Heart left ventricle (tissue), 16 donors: ENCODE results near the gene THSD7B. TPM values are rescaled to one million over a fixed set of nuclear protein-coding genes. Genes with fewer than 3 reads are reported as not detected.

ENCODE experiments used
- ATAC-seq, 4 donors: fragments of 200-7000 bp; cut with Tn5 transposase; one replicate each; pipeline ENCODE4 v1.9.1; 2020 to 2022; ENCODE audit warnings: moderate library complexity in 4 of 4, mild to moderate bottlenecking in 3 of 4, moderate number of reproducible peaks in 1 of 4
- DNase-seq, 5 donors: peaks; one replicate each; pipeline ENCODE4 v3.0.0-alpha.2; 2020
- H3K27ac ChIP-seq, 12 donors: fragments of 200-600 bp; sonication (generic) in 4 of 12; one replicate each; pipeline versions ENCODE4 v1.5.0 to v1.8.0; 2016 to 2022; ENCODE audit warnings: mild to moderate bottlenecking in 2 of 12
- H3K27me3 ChIP-seq, 9 donors: fragments of 200-600 bp; sonication (generic) in 2 of 9; one replicate each; pipeline versions ENCODE4 v1.5.1 to v1.8.0; 2016 to 2022; ENCODE audit warnings: mild to moderate bottlenecking in 3 of 9
- H3K36me3 ChIP-seq, 9 donors: fragments of 200-600 bp; sonication (generic) in 2 of 9; one replicate each; pipeline versions ENCODE4 v1.5.0 to v1.8.0; 2018 to 2022; ENCODE audit warnings: mild to moderate bottlenecking in 2 of 9
- H3K4me1 ChIP-seq, 12 donors: fragments of 200-600 bp; sonication (generic) in 4 of 12; one replicate each; pipeline versions ENCODE4 v1.5.0 to v1.8.0; 2016 to 2022; ENCODE audit warnings: mild to moderate bottlenecking in 3 of 12
- H3K4me3 ChIP-seq, 12 donors: fragments of 200-600 bp; sonication (generic) in 4 of 12; one replicate each; pipeline versions ENCODE4 v1.5.0 to v1.8.0; 2017 to 2022; ENCODE audit warnings: mild to moderate bottlenecking in 9 of 12, moderate library complexity in 4 of 12
- H3K9me3 ChIP-seq, 12 donors: fragments of 200-600 bp; sonication (generic) in 4 of 12; one replicate each; pipeline versions ENCODE4 v1.5.0 to v1.8.0; 2016 to 2022; ENCODE audit warnings: mild to moderate bottlenecking in 1 of 12
- CTCF ChIP-seq, 12 donors: fragments of 200-600 bp; sonication (generic) in 4 of 12; IDR thresholded peaks; one replicate each; pipeline versions ENCODE4 v1.5.0 to v1.8.0; 2018 to 2022; ENCODE audit warnings: antibody characterized with exemption in 12 of 12, mild to moderate bottlenecking in 5 of 12
- POLR2A ChIP-seq, 2 donors: fragments of 450-650 bp; IDR thresholded peaks; one replicate each; pipeline ENCODE4 v1.6.1; 2017; ENCODE audit warnings: antibody characterized with exemption in 2 of 2, mild to moderate bottlenecking in 2 of 2, moderate library complexity in 2 of 2
- WGBS, 4 donors: extraction: QIAGEN DNeasy Blood & Tissue Kit in 2 of 4; methylation state at CpG; one replicate each; pipeline versions ENCODE4 v1.1.5 to v1.1.7; 2013 to 2018; 5-methylcytosine and 5-hydroxymethylcytosine counted together
- intact Hi-C, 10 donors: fragments of 100-400 bp; cut with DNase I; formaldehyde crosslinking; loops; one replicate each; pipeline versions ENCODE4 v1.11.1 to v1.14.2; 2022
- polyA plus RNA-seq, 2 donors: library from polyadenylated mRNA; stranded (reverse); fragments of 200-250 nt; gene quantifications; one replicate each; pipeline ENCODE4 v1.2.3, GENCODE V29; 2013
- total RNA-seq, 9 donors: library from RNA; depleted of rRNA in 2 of 9; stranded (reverse); fragments of >200 nt in 2 of 9; fragmentation: NEBNext Ultra II Directional in 3 of 9; extraction: Animal tissue kit (Norgen Biotek cat#: 25700) in 3 of 9; gene quantifications; one replicate each; pipeline versions ENCODE4 v1.1.0 to v1.2.4, GENCODE V29; 2016 to 2023
- donor health status: ischemic (EF 13 %, LVEDD 7.1; RV severe dilation, severe dysfunction).
- donor health status: healthy with polysubstance abuse.
- donor health status: DM: no; HTN: yes; CAD: no.
- donor health status: DM: no; HTN: no; CAD: no.
- donor health status: ischemic (EF 25% LVEDD 6.9; RV normal size, moderate dysfunction).
- donor health status: ischemic (EF 25% LVEDD 5.7; RV mildly dilated, moderate dysfunction).
- donor health status: healthy.
- donor health status: DM: yes; HTN: yes; CAD: no.
- donor health status: ischemic (EF 35%, LVEDD 5.7; RV mildly dilated, moderate dysfunction).
- donor health status: nonischemic (EF 11% LVEDD 7.7; RV severe dilation, severe dysfunction).
- donor health status: DM: yes; HTN: yes; CAD: no.
- donor health status: PGD.
- donor health status: ischemic (EF 29% LVEDD 5.4; RV normal size, mild dysfunction).
- donor health status: nonischemic (EF 23%, LVEDD 6.1; RV moderate dilation, normal function).

THSD7B gene
- total and polyA plus RNA-seq, 11 donors = 0.04 to 0.43 (median 0.17) TPM

DNA sequence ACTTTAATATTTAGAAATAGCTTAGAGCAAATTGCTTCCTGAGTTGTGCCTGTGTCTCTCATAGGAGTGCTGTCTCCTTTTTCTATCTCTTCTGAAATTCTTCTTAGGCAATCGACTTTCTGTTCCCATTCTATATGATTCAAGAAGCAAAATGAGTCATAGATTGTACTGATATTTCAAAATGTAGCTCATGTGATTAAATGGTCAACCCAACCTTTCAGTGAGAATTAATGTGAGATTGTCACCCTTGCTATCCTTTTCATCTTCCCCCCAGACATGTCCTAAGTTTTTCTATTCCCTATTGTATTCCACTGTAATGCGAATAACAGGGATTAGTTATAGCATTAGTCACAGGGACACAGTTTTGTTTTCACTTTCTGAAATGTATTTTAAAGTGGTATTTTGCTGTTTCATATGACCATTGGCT lies 413.6 kb downstream of the THSD7B start:
- ATAC-seq (no peak), DNase-seq (no peak)
- H3K4me1 ChIP-seq = no peaks in the 10 kb centered on the region
- no peaks in the 10 kb centered on the region for H3K27me3 ChIP-seq
- H3K36me3 ChIP-seq = no peaks in the 10 kb centered on the region
- TF ChIP-seq CTCF (IDR thresholded peaks at IDR 0.05) = no peak
- intact Hi-C loops = no loop called here
- H3K4me3 ChIP-seq = no peak overlapping the region
- H3K9me3 ChIP-seq = no peaks in the 10 kb centered on the region
- 47 to 70% (median 62%) methylated on average over 2 of the region's 2 CpGs for WGBS, 4 donors
- no peak overlapping the region for H3K27ac ChIP-seq

DNA sequence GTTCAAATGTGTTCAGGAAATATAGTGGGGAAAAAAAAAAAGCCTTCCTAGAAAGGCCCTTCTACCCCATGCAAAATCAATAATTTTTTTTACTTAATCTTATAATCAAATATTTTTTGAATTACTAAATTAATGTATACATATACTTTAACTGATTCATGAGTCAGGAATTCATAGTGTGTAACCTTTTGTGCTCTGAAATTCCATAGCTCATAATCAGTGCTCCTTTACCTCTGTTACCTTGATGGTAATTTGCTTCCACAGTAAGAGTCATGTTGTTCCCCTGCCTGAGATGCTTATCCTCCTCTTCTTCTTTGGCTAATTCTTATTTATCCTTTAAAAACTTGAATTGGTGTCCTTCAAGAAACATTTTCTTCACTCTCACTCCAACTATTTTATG lies 414.2 kb downstream of the THSD7B start:
- ATAC-seq (no peak), DNase-seq (no peak)
- no peaks in the 10 kb centered on the region for H3K4me1 ChIP-seq
- no peak overlapping the region for H3K27ac ChIP-seq
- no peaks in the 10 kb centered on the region for H3K36me3 ChIP-seq
- no peak overlapping the region for H3K4me3 ChIP-seq
- intact Hi-C loops = no loop called here
- H3K9me3 ChIP-seq = no peaks in the 10 kb centered on the region
- TF ChIP-seq POLR2A (IDR thresholded peaks at IDR 0.05) (no peak), CTCF (IDR thresholded peaks at IDR 0.05) (no peak)
- H3K27me3 ChIP-seq = no peaks in the 10 kb centered on the region

GRCh38 chr2:137180012-137180411 lies 414.7 kb downstream of the THSD7B start:
- intact Hi-C loops = no loop called here
- no peak for TF ChIP-seq POLR2A (IDR thresholded peaks at IDR 0.05)
- no peak for TF ChIP-seq CTCF (IDR thresholded peaks at IDR 0.05)
- WGBS, 4 donors = 79 to 85% (median 82%) methylated on average over 2 of the region's 2 CpGs
- Histone ChIP-seq H3K36me3 (no peaks in the 10 kb centered on the region), H3K27me3 (no peaks in the 10 kb centered on the region), H3K9me3 (peaks cover 0 to under 1% (median 0%) of the 10 kb centered on the region in 12 donors), H3K4me3 (no peak overlapping the region), H3K27ac (no peak overlapping the region), H3K4me1 (no peaks in the 10 kb centered on the region)
- ATAC-seq (no peak), DNase-seq (no peak)

DNA sequence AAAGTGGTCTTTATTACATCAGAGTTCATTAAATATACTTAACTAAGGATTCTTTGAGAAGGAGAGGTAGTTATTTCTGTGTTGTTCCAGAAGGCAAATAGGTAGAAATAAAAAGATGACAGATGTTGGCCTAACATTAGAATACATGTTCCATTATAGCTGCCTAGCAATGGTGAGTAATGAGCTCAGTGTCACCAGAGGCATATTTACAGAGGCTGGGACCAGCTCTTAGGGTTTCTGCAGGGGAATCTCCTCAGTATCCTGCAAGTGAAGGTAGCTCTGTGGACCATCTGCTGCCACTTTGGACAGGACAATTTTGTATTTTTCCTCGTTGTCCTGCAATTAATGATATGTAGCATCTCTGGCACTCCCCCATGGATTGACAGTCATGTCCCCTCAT lies 416.0 kb downstream of the THSD7B start:
- Histone ChIP-seq H3K36me3 (no peaks in the 10 kb centered on the region), H3K9me3 (peaks cover 0 to 8% (median 0%) of the 10 kb centered on the region in 12 donors), H3K4me1 (no peaks in the 10 kb centered on the region), H3K27ac (no peak overlapping the region), H3K4me3 (no peak overlapping the region), H3K27me3 (no peaks in the 10 kb centered on the region)
- ATAC-seq (no peak), DNase-seq (no peak)
- TF ChIP-seq CTCF (IDR thresholded peaks at IDR 0.05) = no peak
- TF ChIP-seq POLR2A (IDR thresholded peaks at IDR 0.05) = no peak
- intact Hi-C loops = no loop called here
- WGBS, 4 donors = 59 to 80% (median 75%) methylated on average over 1 of the region's 1 CpG
